HEK293 (cell line): Measurements from ENCODE around the gene CCDC175.
A peak's percentile ranks its signal among the peaks of the same experiment; 100 is the strongest.

Source experiments
- CTCF ChIA-PET: fragments of 350-600 bp; formaldehyde crosslinking; extraction: SDS; loops from one replicate; lab custom pipeline; 2021; ENCODE audit warnings: antibody characterized with exemption; lab: Yijun Ruan, JAX
- POLR2A ChIA-PET: fragments of 300-600 bp; formaldehyde crosslinking; extraction: SDS; loops from one replicate; lab custom pipeline; 2020; ENCODE audit warnings: antibody characterized with exemption, inconsistent platforms; lab: Yijun Ruan, JAX
- H3K27ac ChIP-seq: fragments of 200-500 bp; sonication (Bioruptor generic); 2 replicates; pipeline ENCODE4 v1.5.1; 2014; ENCODE audit warnings: low read depth, low read length, control low read depth, inconsistent platforms; ENCODE audit errors: extremely low read depth
- H3K36me3 ChIP-seq, 2 experiments: fragments of 200-500 bp in 1 of 2; sonication (Bioruptor generic) in 1 of 2; 1 replicate in 1 of 2; 2 replicates in 1 of 2; pipeline ENCODE4 v1.5.1; 2014 to 2017; ENCODE audit warnings: inconsistent platforms in 2 of 2, low read length in 2 of 2; ENCODE audit not compliant: control insufficient read depth in 2 of 2, insufficient read depth in 1 of 2
- H3K4me1 ChIP-seq: fragments of 200-500 bp; sonication (Bioruptor generic); 2 replicates; pipeline ENCODE4 v1.5.1; 2014; ENCODE audit warnings: mild to moderate bottlenecking, low read length, inconsistent platforms; ENCODE audit not compliant: control insufficient read depth, insufficient read depth
- H3K4me3 ChIP-seq: 2 replicates; pipeline ENCODE4 v1.5.1; 2011; ENCODE audit warnings: low read depth, mild to moderate bottlenecking, control low read depth, low read length, moderate library complexity
- H3K9me3 ChIP-seq: fragments of 200-500 bp; sonication (Bioruptor generic); 2 replicates; pipeline ENCODE4 v1.5.1; 2014; ENCODE audit warnings: low read depth, low read length, inconsistent platforms; ENCODE audit not compliant: control insufficient read depth, insufficient read depth
- ATF2 ChIP-seq: fragments of 450-650 bp; formaldehyde crosslinking; IDR thresholded peaks from 2 replicates; pipeline ENCODE4 v1.5.1; 2016; ENCODE audit warnings: missing biosample characterization, missing genetic modification characterization, low read depth
- BCL11B ChIP-seq: fragments of 450-650 bp; formaldehyde crosslinking; IDR thresholded peaks from 2 replicates; pipeline ENCODE4 v1.5.1; 2016; ENCODE audit warnings: low read depth, missing biosample characterization, missing genetic modification characterization
- EGR2 ChIP-seq: fragments of 450-650 bp; formaldehyde crosslinking; IDR thresholded peaks from 2 replicates; pipeline ENCODE4 v1.5.1; 2016; ENCODE audit warnings: low read depth, missing biosample characterization, missing genetic modification characterization
- GLI2 ChIP-seq: fragments of 450-650 bp; formaldehyde crosslinking; IDR thresholded peaks from 2 replicates; pipeline ENCODE4; 2017; ENCODE audit warnings: missing biosample characterization, missing genetic modification characterization, low read depth, borderline replicate concordance
- GLIS1 ChIP-seq: fragments of 450-650 bp; formaldehyde crosslinking; IDR thresholded peaks from 2 replicates; pipeline ENCODE4 v1.5.1; 2016; ENCODE audit warnings: missing biosample characterization, missing genetic modification characterization
- HOXD13 ChIP-seq: sonication (generic); formaldehyde crosslinking; IDR thresholded peaks from 2 replicates; pipeline ENCODE4 v1.8.0; 2022; ENCODE audit warnings: missing genetic modification reagents, borderline replicate concordance
- KLF7 ChIP-seq: fragments of 450-650 bp; formaldehyde crosslinking; IDR thresholded peaks from 2 replicates; pipeline ENCODE4 v1.5.1; 2016; ENCODE audit warnings: missing biosample characterization, missing genetic modification characterization, borderline replicate concordance
- KLF9 ChIP-seq: fragments of 450-650 bp; formaldehyde crosslinking; IDR thresholded peaks from 2 replicates; pipeline ENCODE4 v1.5.1; 2016; ENCODE audit warnings: missing biosample characterization, missing genetic modification characterization, low read depth
- MZF1 ChIP-seq: fragments of 450-650 bp; formaldehyde crosslinking; IDR thresholded peaks from 2 replicates; pipeline ENCODE4 v1.5.1; 2017; ENCODE audit warnings: missing biosample characterization, missing genetic modification characterization, borderline replicate concordance
- SCRT2 ChIP-seq: fragments of 450-650 bp; formaldehyde crosslinking; IDR thresholded peaks from 2 replicates; pipeline ENCODE4 v1.5.1; 2016; ENCODE audit warnings: missing biosample characterization, missing genetic modification characterization
- ZBTB1 ChIP-seq: fragments of 450-650 bp; formaldehyde crosslinking; IDR thresholded peaks from 2 replicates; pipeline ENCODE4 v1.5.1; 2016; ENCODE audit warnings: missing biosample characterization, missing genetic modification characterization
- ZBTB10 ChIP-seq: fragments of 450-650 bp; formaldehyde crosslinking; IDR thresholded peaks from 2 replicates; pipeline ENCODE4 v1.5.1; 2016; ENCODE audit warnings: missing biosample characterization, missing genetic modification characterization
- ZFHX2 ChIP-seq: fragments of 450-650 bp; formaldehyde crosslinking; conservative IDR thresholded peaks from 2 replicates; pipeline ENCODE4 v1.5.1; 2016; ENCODE audit warnings: missing biosample characterization, missing genetic modification characterization
- ZFP69B ChIP-seq: fragments of 450-650 bp; formaldehyde crosslinking; IDR thresholded peaks from 2 replicates; pipeline ENCODE4 v1.5.1; 2016; ENCODE audit warnings: missing biosample characterization, missing genetic modification characterization
- ZNF10 ChIP-seq: fragments of 450-650 bp; formaldehyde crosslinking; IDR thresholded peaks from 2 replicates; pipeline ENCODE4 v1.5.1; 2017; ENCODE audit warnings: missing biosample characterization, missing genetic modification characterization
- ZNF121 ChIP-seq: fragments of 450-650 bp; formaldehyde crosslinking; IDR thresholded peaks from 2 replicates; pipeline ENCODE4 v1.5.1; 2016; ENCODE audit warnings: missing biosample characterization, missing genetic modification characterization
- ZNF132 ChIP-seq: fragments of 450-650 bp; formaldehyde crosslinking; IDR thresholded peaks from 2 replicates; pipeline ENCODE4 v1.5.1; 2017; ENCODE audit warnings: missing biosample characterization, missing genetic modification characterization, borderline replicate concordance
- ZNF239 ChIP-seq: fragments of 450-650 bp; formaldehyde crosslinking; IDR thresholded peaks from 2 replicates; pipeline ENCODE4 v1.5.1; 2016; ENCODE audit warnings: missing biosample characterization, missing genetic modification characterization
- ZNF324 ChIP-seq: fragments of 450-650 bp; formaldehyde crosslinking; IDR thresholded peaks from 2 replicates; pipeline ENCODE4 v1.5.1; 2016; ENCODE audit warnings: missing biosample characterization, missing genetic modification characterization
- ZNF423 ChIP-seq: fragments of 450-650 bp; formaldehyde crosslinking; IDR thresholded peaks from 2 replicates; pipeline ENCODE4 v1.5.1; 2016; ENCODE audit warnings: missing biosample characterization, missing genetic modification characterization
- ZNF433 ChIP-seq: fragments of 450-650 bp; formaldehyde crosslinking; IDR thresholded peaks from 2 replicates; pipeline ENCODE4 v1.5.1; 2016; ENCODE audit warnings: missing biosample characterization, missing genetic modification characterization, low read depth
- ZNF530 ChIP-seq: fragments of 450-650 bp; formaldehyde crosslinking; IDR thresholded peaks from 2 replicates; pipeline ENCODE4 v1.5.1; 2016; ENCODE audit warnings: low read depth, missing biosample characterization, missing genetic modification characterization
- ZNF555 ChIP-seq: fragments of 450-650 bp; formaldehyde crosslinking; conservative IDR thresholded peaks from 2 replicates; pipeline ENCODE4 v1.5.1; 2017; ENCODE audit warnings: missing biosample characterization, mild to moderate bottlenecking, missing genetic modification characterization, inconsistent platforms
- ZNF558 ChIP-seq: fragments of 450-650 bp; formaldehyde crosslinking; IDR thresholded peaks from 2 replicates; pipeline ENCODE4 v1.5.1; 2016; ENCODE audit warnings: missing biosample characterization, missing genetic modification characterization
- ZNF596 ChIP-seq: fragments of 450-650 bp; IDR thresholded peaks from 2 replicates; pipeline ENCODE4 v1.5.0; 2018; ENCODE audit warnings: missing biosample characterization, mild to moderate bottlenecking, missing genetic modification characterization, moderate library complexity
- ZNF629 ChIP-seq: fragments of 450-650 bp; formaldehyde crosslinking; IDR thresholded peaks from 2 replicates; pipeline ENCODE4 v1.5.1; 2017; ENCODE audit warnings: missing biosample characterization, missing genetic modification characterization
- ZNF660 ChIP-seq: fragments of 450-650 bp; IDR thresholded peaks from 2 replicates; pipeline ENCODE4 v1.5.1; 2018; ENCODE audit warnings: missing biosample characterization, mild to moderate bottlenecking, missing genetic modification characterization
- ZNF777 ChIP-seq: fragments of 450-650 bp; formaldehyde crosslinking; IDR thresholded peaks from 2 replicates; pipeline ENCODE4 v1.5.1; 2017; ENCODE audit warnings: missing biosample characterization, missing genetic modification characterization, borderline replicate concordance
- ZXDB ChIP-seq: fragments of 450-650 bp; formaldehyde crosslinking; IDR thresholded peaks from 2 replicates; pipeline ENCODE4 v1.5.1; 2016; ENCODE audit warnings: missing biosample characterization, missing genetic modification characterization
- TF ChIP-seq, protein P1 (sequence below): fragments of 450-650 bp; IDR thresholded peaks from 2 replicates; pipeline ENCODE4 v1.5.1; 2018; ENCODE audit warnings: missing biosample characterization, mild to moderate bottlenecking, missing genetic modification characterization
- TF ChIP-seq, protein P2 (sequence below): fragments of 450-650 bp; formaldehyde crosslinking; IDR thresholded peaks from 2 replicates; pipeline ENCODE4 v1.5.1; 2016; ENCODE audit warnings: missing biosample characterization, missing genetic modification characterization

CCDC175 gene

DNA sequence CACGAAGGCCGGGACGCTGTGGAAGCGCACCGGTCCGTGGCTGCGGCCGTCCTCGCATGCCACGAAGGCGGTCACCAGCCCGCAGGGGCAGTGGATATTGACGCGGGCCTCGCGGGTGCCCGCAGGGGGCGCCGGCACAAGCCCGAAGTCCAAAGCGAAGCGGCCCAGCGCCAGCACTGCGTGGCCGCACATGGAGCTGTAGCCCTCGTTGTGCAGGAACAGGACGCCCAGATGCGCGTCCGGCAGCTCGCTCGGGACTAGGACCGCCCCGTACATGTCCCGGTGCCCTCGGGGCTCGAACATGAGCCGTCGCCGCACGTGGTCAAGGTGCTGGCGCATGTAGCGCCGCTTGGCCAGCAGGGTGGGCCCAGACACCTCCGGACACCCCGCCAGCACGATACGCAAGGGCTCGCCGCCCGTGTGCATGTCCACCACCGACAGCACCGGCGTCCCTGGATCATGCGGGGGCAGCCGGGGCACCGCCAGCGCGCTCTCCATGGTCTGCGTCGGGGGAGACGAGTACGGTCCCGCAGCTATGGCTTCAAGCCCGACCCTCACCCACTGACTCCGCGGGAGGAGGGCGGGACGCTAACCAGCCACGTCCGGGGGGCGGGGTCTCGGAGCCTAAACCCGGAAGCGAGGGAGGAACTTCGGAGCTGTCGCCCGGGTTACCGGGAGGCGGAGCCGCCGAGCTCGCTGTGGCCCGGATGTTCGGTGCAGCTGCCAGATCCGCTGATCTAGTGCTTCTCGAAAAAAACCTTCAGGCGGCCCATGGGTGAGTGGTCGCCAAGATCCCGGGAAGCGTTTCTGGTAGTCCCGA, 92.6 kb downstream of the CCDC175 start, which contains the start of the genes JKAMP and L3HYPDH:
JKAMP (plus strand) TSS at position 699 of the 820 bp plus-strand sequence; CDS start at position 772, 73 bp downstream.
L3HYPDH (minus strand) TSS at position 590 of the 820 bp plus-strand sequence; CDS start at position 498, 92 bp downstream.
- Histone ChIP-seq H3K27ac (peak within 1 kb of the TSS; percentile 84), H3K36me3 (peaks cover 16 to 28% of the 10 kb centered on the region in 2 experiments), H3K4me1 (0 out of 2 replicates have a peak, but pooled peaks cover 3% of the 10 kb centered on the region), H3K4me3 (peak within 1 kb of the TSS; percentile 84), H3K9me3 (no peaks in the 10 kb centered on the region)
- ChIA-PET POLR2A (interaction anchor here (0.8 to 2.4 kb wide), 12 partner anchors 9 to 765 kb away, joined by 3 to 18 read pairs (median 3); partner anchors contain the start of genes DAAM1, DHRS7, GPR135 and LRRC9), CTCF (interaction anchor here (0.7 to 1.9 kb wide), 8 partner anchors 9 to 701 kb away, joined by 3 to 7 read pairs (median 4); partner anchors contain the start of gene GPR135)
- TF ChIP-seq SCRT2 (tag by site-specific recombination) (peak; percentile 64; the same call in 1 of the 2 replicates), ZNF10 (tag by site-specific recombination) (no peak; the same call in 1 of the 2 replicates), GLI2 (tag by site-specific recombination) (no peak), KLF7 (no peak), EGR2 (tag by site-specific recombination) (peak; percentile 51), ZNF132 (tag by site-specific recombination) (no peak), ZNF596 (tag by site-specific recombination) (no peak), ATF2 (tag by site-specific recombination) (no peak), MZF1 (tag by site-specific recombination) (no peak), ZNF777 (tag by site-specific recombination) (peak; percentile 92; the same call in 1 of the 2 replicates), ZNF239 (tag by site-specific recombination) (0 out of 2 replicates have a peak, but pooled peaks have one; percentile 12), KLF9 (tag by site-specific recombination) (peak; percentile 85), BCL11B (tag by site-specific recombination) (0 out of 2 replicates have a peak, but pooled peaks have one; percentile 22), ZBTB10 (tag by site-specific recombination) (peak; percentile 41; the same call in 1 of the 2 replicates), HOXD13 (CRISPR knock-in tag) (no peak), ZNF629 (peak; percentile 11), ZFP69B (tag by site-specific recombination) (peak; percentile 96), ZNF558 (tag by site-specific recombination) (no peak), ZNF660 (tag by site-specific recombination) (peak; percentile 21; the same call in 1 of the 2 replicates), ZNF555 (tag by site-specific recombination) (no peak), ZXDB (tag by site-specific recombination) (peak; percentile 79), ZNF121 (tag by site-specific recombination) (0 out of 2 replicates have a peak, but pooled peaks have one; percentile 23), ZNF324 (tag by site-specific recombination) (peak; percentile 40; the same call in 1 of the 2 replicates), ZNF530 (tag by site-specific recombination) (no peak), ZNF433 (tag by site-specific recombination) (no peak), ZNF423 (tag by site-specific recombination) (peak; percentile 58; the same call in 1 of the 2 replicates), GLIS1 (0 out of 2 replicates have a peak, but pooled peaks have one; percentile 36), ZFHX2 (tag by site-specific recombination) (peak; percentile 77), ZBTB1 (tag by site-specific recombination) (no peak)
- TF ChIP-seq, protein P1, sequence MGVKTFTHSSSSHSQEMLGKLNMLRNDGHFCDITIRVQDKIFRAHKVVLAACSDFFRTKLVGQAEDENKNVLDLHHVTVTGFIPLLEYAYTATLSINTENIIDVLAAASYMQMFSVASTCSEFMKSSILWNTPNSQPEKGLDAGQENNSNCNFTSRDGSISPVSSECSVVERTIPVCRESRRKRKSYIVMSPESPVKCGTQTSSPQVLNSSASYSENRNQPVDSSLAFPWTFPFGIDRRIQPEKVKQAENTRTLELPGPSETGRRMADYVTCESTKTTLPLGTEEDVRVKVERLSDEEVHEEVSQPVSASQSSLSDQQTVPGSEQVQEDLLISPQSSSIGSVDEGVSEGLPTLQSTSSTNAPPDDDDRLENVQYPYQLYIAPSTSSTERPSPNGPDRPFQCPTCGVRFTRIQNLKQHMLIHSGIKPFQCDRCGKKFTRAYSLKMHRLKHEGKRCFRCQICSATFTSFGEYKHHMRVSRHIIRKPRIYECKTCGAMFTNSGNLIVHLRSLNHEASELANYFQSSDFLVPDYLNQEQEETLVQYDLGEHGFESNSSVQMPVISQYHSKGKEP (tag by site-specific recombination) = no peak
- TF ChIP-seq, protein P2, sequence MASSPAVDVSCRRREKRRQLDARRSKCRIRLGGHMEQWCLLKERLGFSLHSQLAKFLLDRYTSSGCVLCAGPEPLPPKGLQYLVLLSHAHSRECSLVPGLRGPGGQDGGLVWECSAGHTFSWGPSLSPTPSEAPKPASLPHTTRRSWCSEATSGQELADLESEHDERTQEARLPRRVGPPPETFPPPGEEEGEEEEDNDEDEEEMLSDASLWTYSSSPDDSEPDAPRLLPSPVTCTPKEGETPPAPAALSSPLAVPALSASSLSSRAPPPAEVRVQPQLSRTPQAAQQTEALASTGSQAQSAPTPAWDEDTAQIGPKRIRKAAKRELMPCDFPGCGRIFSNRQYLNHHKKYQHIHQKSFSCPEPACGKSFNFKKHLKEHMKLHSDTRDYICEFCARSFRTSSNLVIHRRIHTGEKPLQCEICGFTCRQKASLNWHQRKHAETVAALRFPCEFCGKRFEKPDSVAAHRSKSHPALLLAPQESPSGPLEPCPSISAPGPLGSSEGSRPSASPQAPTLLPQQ (tag by site-specific recombination) = peak; percentile 98
